Ovary (tissue), 3 donors: Measurements from ENCODE around the gene XXYLT1.

Source experiments
- CTCF ChIP-seq, 3 donors: fragments of 450-650 bp in 2 of 3; fragments of 200-600 bp in 1 of 3; IDR thresholded peaks; one replicate each; pipeline versions ENCODE4 v1.5.1 to v1.8.0; 2016 to 2022; ENCODE audit warnings: antibody characterized with exemption in 3 of 3, mild to moderate bottlenecking in 1 of 3
- POLR2A ChIP-seq: fragments of 450-650 bp; IDR thresholded peaks from one replicate; pipeline ENCODE4 v1.6.1; 2017; ENCODE audit warnings: antibody characterized with exemption, mild to moderate bottlenecking, moderate library complexity
- donor health status: DM: no; HTN: no; CAD: no.

GRCh38 chr3:195191580-195191979 lies 79.4 kb downstream of the XXYLT1 start:
- TF ChIP-seq CTCF (IDR thresholded peaks at IDR 0.05), result no peak
- TF ChIP-seq POLR2A, result no peak
